Naive thymus-derived CD4-positive, alpha-beta T cell (primary cell): ENCODE data around the gene HTT. TPM values are rescaled to one million over a fixed set of nuclear protein-coding genes. Genes with fewer than 3 reads are reported as not detected.

ENCODE experiments used
- ATAC-seq: fragments of 150-1000 bp; cut with Tn5 transposase; 2 replicates; pipeline ENCODE4 v1.10.0; 2021; ENCODE audit warnings: mild to moderate bottlenecking, moderate library complexity
- CTCF ChIA-PET: fragments of 350-600 bp; sonication (Branson Sonifier 250); formaldehyde crosslinking; loops from one replicate; lab custom pipeline; 2021; ENCODE audit warnings: antibody characterized with exemption; lab: Charles Lee
- POLR2A ChIA-PET: fragments of 350-600 bp; sonication (Branson Sonifier 250); formaldehyde crosslinking; loops from one replicate; lab custom pipeline; 2021; ENCODE audit warnings: antibody characterized with exemption, inconsistent platforms; lab: Charles Lee
- DNase-seq, 9 donors: peaks; one replicate each; pipeline versions ENCODE4 v3.0.0 to v3.0.0-alpha.2; 2020 to 2022; ENCODE audit warnings: mixed read lengths in 1 of 9
- H3K27ac ChIP-seq: one replicate; pipeline ENCODE4 v1.7.0; 2013; ENCODE audit warnings: mild to moderate bottlenecking, low read depth, low read length, moderate library complexity
- H3K27me3 ChIP-seq, 2 donors: one replicate each; pipeline ENCODE4 v1.7.0; 2013; ENCODE audit warnings: low read length in 2 of 2, mild to moderate bottlenecking in 2 of 2, moderate library complexity in 2 of 2; ENCODE audit not compliant: control insufficient read depth in 2 of 2, insufficient read depth in 2 of 2
- H3K36me3 ChIP-seq, 3 experiments: 1 replicate in 2 of 3; 2 replicates in 1 of 3; pipeline ENCODE4 v1.7.0; 2013; ENCODE audit warnings: low read length in 3 of 3, mild to moderate bottlenecking in 3 of 3, moderate library complexity in 1 of 3; ENCODE audit not compliant: insufficient read depth in 3 of 3, control insufficient read depth in 2 of 3
- H3K4me1 ChIP-seq, 2 donors: one replicate each; pipeline ENCODE4 v1.7.0; 2013; ENCODE audit warnings: low read length in 2 of 2, mild to moderate bottlenecking in 2 of 2, moderate library complexity in 1 of 2; ENCODE audit not compliant: control insufficient read depth in 2 of 2, insufficient read depth in 2 of 2
- H3K4me3 ChIP-seq: 2 replicates; pipeline ENCODE4 v1.7.0; 2013; ENCODE audit warnings: mild to moderate bottlenecking, low read length
- H3K9me3 ChIP-seq, 3 experiments: 1 replicate in 2 of 3; 2 replicates in 1 of 3; pipeline ENCODE4 v1.7.0; 2013; ENCODE audit warnings: low read length in 3 of 3; ENCODE audit not compliant: control insufficient read depth in 2 of 3
- H3K27ac Mint-ChIP-seq, 9 donors: one replicate each; pipeline ENCODE4 v1.8.0; 2020 to 2022; ENCODE audit warnings: mixed read lengths in 9 of 9, mild to moderate bottlenecking in 8 of 9, moderate library complexity in 5 of 9, inconsistent platforms in 2 of 9
- H3K27me3 Mint-ChIP-seq, 5 donors: one replicate each; pipeline ENCODE4 v1.8.0; 2021 to 2022; ENCODE audit warnings: mixed read lengths in 5 of 5, mild to moderate bottlenecking in 1 of 5
- H3K36me3 Mint-ChIP-seq, 5 donors: one replicate each; pipeline ENCODE4 v1.8.0; 2020 to 2022; ENCODE audit warnings: mixed read lengths in 5 of 5, mild to moderate bottlenecking in 3 of 5, inconsistent platforms in 1 of 5
- H3K4me1 Mint-ChIP-seq, 7 donors: one replicate each; pipeline ENCODE4 v1.8.0; 2020 to 2022; ENCODE audit warnings: mixed read lengths in 7 of 7, mild to moderate bottlenecking in 3 of 7, inconsistent platforms in 1 of 7
- H3K4me3 Mint-ChIP-seq, 10 donors: one replicate each; pipeline ENCODE4 v1.8.0; 2020 to 2022; ENCODE audit warnings: mild to moderate bottlenecking in 10 of 10, mixed read lengths in 10 of 10, moderate library complexity in 6 of 10, inconsistent platforms in 2 of 10
- H3K9me3 Mint-ChIP-seq, 11 donors: one replicate each; pipeline ENCODE4 v1.8.0; 2020 to 2022; ENCODE audit warnings: mixed read lengths in 11 of 11, mild to moderate bottlenecking in 4 of 11, inconsistent platforms in 1 of 11, moderate library complexity in 1 of 11
- intact Hi-C, 2 donors: fragments of 100-400 bp; cut with micrococcal nuclease; formaldehyde crosslinking; loops; one replicate each; pipeline ENCODE4 v1.15.1; 2023
- polyA plus RNA-seq, 2 donors: library from polyadenylated mRNA; unstranded; fragments of 300-500 nt; fragmentation: Illumina TruSeq; gene quantifications; one replicate each; pipeline ENCODE4 v1.2.3, GENCODE V29; 2021
- total RNA-seq, 6 experiments: library from RNA in 5 of 6; stranded (reverse) in 5 of 6; gene quantifications; 1 replicate in 5 of 6; 2 replicates in 1 of 6; pipeline ENCODE4 v1.2.3 and lab custom pipeline; 2021 to 2026

Gene HTT
- total and polyA plus RNA-seq, 7 experiments from 2014 or later: 2.4 to 115 (median 71.6) TPM

DNA sequence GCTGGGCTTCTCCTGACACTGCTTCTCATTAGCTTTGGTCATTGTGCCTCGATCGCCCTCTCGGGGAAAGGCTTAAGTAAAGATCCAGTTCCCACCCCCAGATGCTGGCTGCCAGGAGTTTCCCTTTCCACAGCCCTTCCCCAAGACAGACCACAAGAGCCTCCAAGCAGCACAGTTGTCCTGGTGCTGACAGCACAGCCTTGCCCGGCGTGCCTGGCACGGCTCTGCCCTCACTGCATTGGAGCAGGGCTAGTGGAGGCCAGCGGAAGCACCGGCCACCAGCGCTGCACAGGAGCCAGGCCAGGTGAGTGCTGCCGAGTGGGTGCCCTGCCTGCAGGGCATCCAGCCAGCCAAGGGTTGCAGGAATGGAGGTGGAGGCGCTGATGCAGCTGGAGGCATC, 164.8 kb downstream of the HTT start:
- ATAC-seq (no peak), DNase-seq (no peak)
- Histone ChIP-seq H3K9me3 (no peaks in the 10 kb centered on the region), H3K27ac (no peak overlapping the region), H3K27me3 (no peaks in the 10 kb centered on the region), H3K4me1 (peaks cover 3 to 4% of the 10 kb centered on the region in 2 donors), H3K36me3 (peaks cover 0 to 73% (median 4%) of the 10 kb centered on the region in 3 experiments), H3K4me3 (no peak overlapping the region)
- no peak overlapping the region for H3K4me3 Mint-ChIP-seq
- ChIA-PET POLR2A (no interaction called here), CTCF (no interaction called here)
- no peaks in the 10 kb centered on the region for H3K27me3 Mint-ChIP-seq
- H3K9me3 Mint-ChIP-seq: peaks cover 0 to 2% (median 0%) of the 10 kb centered on the region in 11 donors
- H3K27ac Mint-ChIP-seq: no peak overlapping the region
- peaks cover 0 to 20% (median 4%) of the 10 kb centered on the region in 5 donors for H3K36me3 Mint-ChIP-seq
- intact Hi-C loops: no loop called here
- peaks cover 2 to 18% (median 15%) of the 10 kb centered on the region in 7 donors for H3K4me1 Mint-ChIP-seq

DNA sequence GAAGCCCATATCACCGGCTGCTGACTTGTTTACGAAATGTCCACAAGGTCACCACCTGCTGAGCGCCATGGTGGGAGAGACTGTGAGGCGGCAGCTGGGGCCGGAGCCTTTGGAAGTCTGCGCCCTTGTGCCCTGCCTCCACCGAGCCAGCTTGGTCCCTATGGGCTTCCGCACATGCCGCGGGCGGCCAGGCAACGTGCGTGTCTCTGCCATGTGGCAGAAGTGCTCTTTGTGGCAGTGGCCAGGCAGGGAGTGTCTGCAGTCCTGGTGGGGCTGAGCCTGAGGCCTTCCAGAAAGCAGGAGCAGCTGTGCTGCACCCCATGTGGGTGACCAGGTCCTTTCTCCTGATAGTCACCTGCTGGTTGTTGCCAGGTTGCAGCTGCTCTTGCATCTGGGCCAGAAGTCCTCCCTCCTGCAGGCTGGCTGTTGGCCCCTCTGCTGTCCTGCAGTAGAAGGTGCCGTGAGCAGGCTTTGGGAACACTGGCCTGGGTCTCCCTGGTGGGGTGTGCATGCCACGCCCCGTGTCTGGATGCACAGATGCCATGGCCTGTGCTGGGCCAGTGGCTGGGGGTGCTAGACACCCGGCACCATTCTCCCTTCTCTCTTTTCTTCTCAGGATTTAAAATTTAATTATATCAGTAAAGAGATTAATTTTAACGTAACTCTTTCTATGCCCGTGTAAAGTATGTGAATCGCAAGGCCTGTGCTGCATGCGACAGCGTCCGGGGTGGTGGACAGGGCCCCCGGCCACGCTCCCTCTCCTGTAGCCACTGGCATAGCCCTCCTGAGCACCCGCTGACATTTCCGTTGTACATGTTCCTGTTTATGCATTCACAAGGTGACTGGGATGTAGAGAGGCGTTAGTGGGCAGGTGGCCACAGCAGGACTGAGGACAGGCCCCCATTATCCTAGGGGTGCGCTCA, 165.8 kb downstream of the HTT start:
- no peaks in the 10 kb centered on the region for H3K9me3 ChIP-seq
- CTCF ChIA-PET: no interaction called here
- H3K27ac ChIP-seq: no peak overlapping the region
- H3K36me3 ChIP-seq: peaks cover 0 to 63% (median 4%) of the 10 kb centered on the region in 3 experiments
- POLR2A ChIA-PET: no interaction called here
- Mint-ChIP-seq H3K4me1 (peaks cover 2 to 18% (median 15%) of the 10 kb centered on the region in 7 donors), H3K27ac (no peak overlapping the region), H3K27me3 (no peaks in the 10 kb centered on the region), H3K4me3 (no peak overlapping the region), H3K36me3 (peaks cover 0 to 16% (median 3%) of the 10 kb centered on the region in 5 donors), H3K9me3 (peaks cover 0 to 2% (median 0%) of the 10 kb centered on the region in 11 donors)
- H3K4me1 ChIP-seq: peaks cover 3 to 4% of the 10 kb centered on the region in 2 donors
- intact Hi-C loops: loop anchor here (5.0 to 10.0 kb wide), 3 partner anchors 45 to 62 kb away; no protein-coding TSS in a partner anchor
- H3K27me3 ChIP-seq: no peaks in the 10 kb centered on the region
- H3K4me3 ChIP-seq: no peak overlapping the region
- no peak for ATAC-seq
- no peak for DNase-seq

DNA sequence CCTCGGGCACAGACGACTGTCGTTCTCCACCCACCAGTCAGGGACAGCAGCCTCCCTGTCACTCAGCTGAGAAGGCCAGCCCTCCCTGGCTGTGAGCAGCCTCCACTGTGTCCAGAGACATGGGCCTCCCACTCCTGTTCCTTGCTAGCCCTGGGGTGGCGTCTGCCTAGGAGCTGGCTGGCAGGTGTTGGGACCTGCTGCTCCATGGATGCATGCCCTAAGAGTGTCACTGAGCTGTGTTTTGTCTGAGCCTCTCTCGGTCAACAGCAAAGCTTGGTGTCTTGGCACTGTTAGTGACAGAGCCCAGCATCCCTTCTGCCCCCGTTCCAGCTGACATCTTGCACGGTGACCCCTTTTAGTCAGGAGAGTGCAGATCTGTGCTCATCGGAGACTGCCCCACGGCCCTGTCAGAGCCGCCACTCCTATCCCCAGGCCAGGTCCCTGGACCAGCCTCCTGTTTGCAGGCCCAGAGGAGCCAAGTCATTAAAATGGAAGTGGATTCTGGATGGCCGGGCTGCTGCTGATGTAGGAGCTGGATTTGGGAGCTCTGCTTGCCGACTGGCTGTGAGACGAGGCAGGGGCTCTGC, 166.5 kb downstream of the HTT start:
- Histone ChIP-seq H3K4me3 (no peak overlapping the region), H3K9me3 (no peaks in the 10 kb centered on the region), H3K27me3 (no peaks in the 10 kb centered on the region), H3K4me1 (peaks cover 3 to 4% of the 10 kb centered on the region in 2 donors), H3K36me3 (peaks cover 0 to 56% (median 4%) of the 10 kb centered on the region in 3 experiments), H3K27ac (no peak overlapping the region)
- peaks cover 2 to 18% (median 15%) of the 10 kb centered on the region in 7 donors for H3K4me1 Mint-ChIP-seq
- ChIA-PET POLR2A (no interaction called here), CTCF (interaction anchor here (0.8 kb wide), 1 partner anchor 1755 kb away, joined by 4 read pairs; no protein-coding TSS in a partner anchor)
- H3K27ac Mint-ChIP-seq: peak overlapping the region in 3 of 9 donors; percentile 9 to 63 (median 41)
- ATAC-seq: no peak
- H3K4me3 Mint-ChIP-seq: no peak overlapping the region
- H3K27me3 Mint-ChIP-seq: no peaks in the 10 kb centered on the region
- H3K36me3 Mint-ChIP-seq: peaks cover 0 to 12% (median 3%) of the 10 kb centered on the region in 5 donors
- intact Hi-C loops: loop anchor here (5.0 to 10.0 kb wide), 3 partner anchors 46 to 61 kb away; no protein-coding TSS in a partner anchor
- H3K9me3 Mint-ChIP-seq: peaks cover 0 to 2% (median 0%) of the 10 kb centered on the region in 11 donors
- no peak for DNase-seq

DNA sequence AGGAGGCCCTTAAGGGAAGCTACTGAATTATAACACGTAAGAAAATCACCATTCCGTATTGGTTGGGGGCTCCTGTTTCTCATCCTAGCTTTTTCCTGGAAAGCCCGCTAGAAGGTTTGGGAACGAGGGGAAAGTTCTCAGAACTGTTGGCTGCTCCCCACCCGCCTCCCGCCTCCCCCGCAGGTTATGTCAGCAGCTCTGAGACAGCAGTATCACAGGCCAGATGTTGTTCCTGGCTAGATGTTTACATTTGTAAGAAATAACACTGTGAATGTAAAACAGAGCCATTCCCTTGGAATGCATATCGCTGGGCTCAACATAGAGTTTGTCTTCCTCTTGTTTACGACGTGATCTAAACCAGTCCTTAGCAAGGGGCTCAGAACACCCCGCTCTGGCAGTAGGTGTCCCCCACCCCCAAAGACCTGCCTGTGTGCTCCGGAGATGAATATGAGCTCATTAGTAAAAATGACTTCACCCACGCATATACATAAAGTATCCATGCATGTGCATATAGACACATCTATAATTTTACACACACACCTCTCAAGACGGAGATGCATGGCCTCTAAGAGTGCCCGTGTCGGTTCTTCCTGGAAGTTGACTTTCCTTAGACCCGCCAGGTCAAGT, 167.5 kb downstream of the HTT start:
- Histone ChIP-seq H3K36me3 (peaks cover 0 to 47% (median 4%) of the 10 kb centered on the region in 3 experiments), H3K9me3 (no peaks in the 10 kb centered on the region), H3K27ac (no peak overlapping the region), H3K27me3 (no peaks in the 10 kb centered on the region), H3K4me3 (no peak overlapping the region), H3K4me1 (peaks cover 3 to 4% of the 10 kb centered on the region in 2 donors)
- H3K4me3 Mint-ChIP-seq: no peak overlapping the region
- peaks cover 0 to 12% (median 3%) of the 10 kb centered on the region in 5 donors for H3K36me3 Mint-ChIP-seq
- ChIA-PET CTCF (interaction anchor here (0.7 to 0.8 kb wide), 2 partner anchors 238 to 1756 kb away, joined by 3 to 4 read pairs; no protein-coding TSS in a partner anchor), POLR2A (interaction anchor here (0.5 to 1.1 kb wide), 4 partner anchors 42 to 67 kb away, joined by 3 to 4 read pairs (median 4); no protein-coding TSS in a partner anchor)
- H3K27ac Mint-ChIP-seq: peak overlapping the region in 3 of 9 donors; percentile 11 to 38 (median 17)
- DNase-seq (no peak), ATAC-seq (no peak)
- H3K4me1 Mint-ChIP-seq: peaks cover 2 to 18% (median 15%) of the 10 kb centered on the region in 7 donors
- H3K27me3 Mint-ChIP-seq: no peaks in the 10 kb centered on the region
- peaks cover 0 to 2% (median 0%) of the 10 kb centered on the region in 11 donors for H3K9me3 Mint-ChIP-seq
- intact Hi-C loops: loop anchor here (5.0 to 10.0 kb wide), 3 partner anchors 47 to 60 kb away; no protein-coding TSS in a partner anchor

DNA sequence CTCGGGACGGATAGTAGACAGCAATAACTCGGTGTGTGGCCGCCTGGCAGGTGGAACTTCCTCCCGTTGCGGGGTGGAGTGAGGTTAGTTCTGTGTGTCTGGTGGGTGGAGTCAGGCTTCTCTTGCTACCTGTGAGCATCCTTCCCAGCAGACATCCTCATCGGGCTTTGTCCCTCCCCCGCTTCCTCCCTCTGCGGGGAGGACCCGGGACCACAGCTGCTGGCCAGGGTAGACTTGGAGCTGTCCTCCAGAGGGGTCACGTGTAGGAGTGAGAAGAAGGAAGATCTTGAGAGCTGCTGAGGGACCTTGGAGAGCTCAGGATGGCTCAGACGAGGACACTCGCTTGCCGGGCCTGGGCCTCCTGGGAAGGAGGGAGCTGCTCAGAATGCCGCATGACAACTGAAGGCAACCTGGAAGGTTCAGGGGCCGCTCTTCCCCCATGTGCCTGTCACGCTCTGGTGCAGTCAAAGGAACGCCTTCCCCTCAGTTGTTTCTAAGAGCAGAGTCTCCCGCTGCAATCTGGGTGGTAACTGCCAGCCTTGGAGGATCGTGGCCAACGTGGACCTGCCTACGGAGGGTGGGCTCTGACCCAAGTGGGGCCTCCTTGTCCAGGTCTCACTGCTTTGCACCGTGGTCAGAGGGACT, 168.8 kb downstream of the HTT start:
- Histone ChIP-seq H3K27me3 (no peaks in the 10 kb centered on the region), H3K4me1 (peaks cover 3 to 4% of the 10 kb centered on the region in 2 donors), H3K36me3 (peaks cover 0 to 35% (median 0%) of the 10 kb centered on the region in 3 experiments), H3K9me3 (no peaks in the 10 kb centered on the region), H3K4me3 (no peak overlapping the region), H3K27ac (no peak overlapping the region)
- Mint-ChIP-seq H3K27ac (peak overlapping the region in 6 of 9 donors; percentile 7 to 80 (median 50)), H3K4me3 (no peak overlapping the region), H3K9me3 (peaks cover 0 to 1% (median 0%) of the 10 kb centered on the region in 11 donors), H3K36me3 (peaks cover 0 to 5% (median 0%) of the 10 kb centered on the region in 5 donors), H3K4me1 (peaks cover 2 to 18% (median 15%) of the 10 kb centered on the region in 7 donors), H3K27me3 (no peaks in the 10 kb centered on the region)
- ATAC-seq: no peak
- intact Hi-C loops: loop anchor here (5.0 to 10.0 kb wide), 3 partner anchors 48 to 59 kb away; no protein-coding TSS in a partner anchor
- peak in 5 of 9 donors; percentile 10 to 30 (median 19) for DNase-seq
- ChIA-PET POLR2A (interaction anchor here (1.0 to 1.1 kb wide), 2 partner anchors 53 to 60 kb away, joined by 3 to 4 read pairs; no protein-coding TSS in a partner anchor), CTCF (interaction anchor here (1.0 kb wide), 1 partner anchor 103 kb away, joined by 3 read pairs; no protein-coding TSS in a partner anchor)
